ENCODE results near the gene AMPD3.

Gene AMPD3

GRCh38 chr11:10537600-10537999 is 82.5 kb downstream of the AMPD3 start:
- Histone ChIP-seq H3K4me1 (ENCODE audit: control insufficient read depth, insufficient read depth, low read length) (peaks cover 21% of the 10 kb centered on the region), H3K27me3 (ENCODE audit: control insufficient read depth, insufficient read depth, low read length) (no peaks in the 10 kb centered on the region), H3K4me3 (ENCODE audit: low read length) (no peak overlapping the region), H3K9ac (ENCODE audit: low read depth, low read length) (no peak overlapping the region), H3K36me3 (ENCODE audit: insufficient read depth, low read length) (peaks cover 6% of the 10 kb centered on the region), H3K4me2 (ENCODE audit: low read length) (no peak overlapping the region), H3K9me3 (replicated peaks; ENCODE audit: low read length) (no peaks in the 10 kb centered on the region)

DNA sequence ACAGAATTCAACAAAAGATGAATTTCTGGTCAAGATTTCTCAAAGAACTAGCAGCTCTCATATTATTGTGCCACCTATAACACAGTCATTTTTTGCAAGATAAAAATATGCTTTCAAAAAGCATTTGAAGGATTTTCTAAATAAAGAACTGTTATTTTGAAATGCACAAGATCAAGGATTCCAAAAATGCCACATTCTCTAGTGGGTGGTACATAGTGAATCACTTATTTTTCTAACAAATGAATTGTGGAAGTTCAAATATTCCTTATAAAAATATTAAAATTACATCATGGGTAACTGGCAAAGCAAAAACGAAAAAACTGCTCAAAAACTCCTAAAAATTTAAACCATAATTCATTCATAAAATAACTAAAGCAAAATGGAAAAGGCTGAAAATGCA is 83.9 kb downstream of the AMPD3 start:
- no peaks in the 10 kb centered on the region for H3K36me3 ChIP-seq (ENCODE audit: insufficient read depth, low read length)
- no peaks in the 10 kb centered on the region for H3K27me3 ChIP-seq (ENCODE audit: control insufficient read depth, insufficient read depth, low read length)
- H3K9ac ChIP-seq (ENCODE audit: low read depth, low read length): peak overlapping the region; percentile 31
- peaks cover 21% of the 10 kb centered on the region for H3K4me1 ChIP-seq (ENCODE audit: control insufficient read depth, insufficient read depth, low read length)
- peak overlapping the region; percentile 95 for H3K4me2 ChIP-seq (ENCODE audit: low read length)
- H3K4me3 ChIP-seq (ENCODE audit: low read length): peak overlapping the region; percentile 35
- no peaks in the 10 kb centered on the region for H3K9me3 ChIP-seq (replicated peaks; ENCODE audit: low read length)

DNA sequence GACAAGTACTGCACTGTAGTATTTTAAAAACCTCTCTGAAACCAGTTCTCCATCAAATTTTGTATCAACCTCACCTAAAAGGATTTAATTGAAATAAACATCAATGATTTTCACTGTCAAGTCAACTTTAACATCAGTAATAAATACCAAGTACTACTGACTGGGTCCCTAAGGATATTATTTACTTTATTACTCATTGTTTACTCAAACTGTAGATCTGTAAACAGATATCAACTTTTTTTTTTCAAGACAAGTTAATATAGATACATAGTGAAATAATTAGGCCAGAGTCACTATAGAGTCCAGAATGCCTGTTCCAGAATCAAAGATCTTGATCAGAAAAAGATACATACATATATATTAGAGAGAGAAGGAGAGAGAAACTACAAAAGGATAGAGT is 84.3 kb downstream of the AMPD3 start:
- Histone ChIP-seq H3K4me1 (ENCODE audit: control insufficient read depth, insufficient read depth, low read length) (peaks cover 21% of the 10 kb centered on the region), H3K36me3 (ENCODE audit: insufficient read depth, low read length) (no peaks in the 10 kb centered on the region), H3K9ac (ENCODE audit: low read depth, low read length) (peak overlapping the region; percentile 31), H3K9me3 (replicated peaks; ENCODE audit: low read length) (no peaks in the 10 kb centered on the region), H3K4me2 (ENCODE audit: low read length) (peak overlapping the region; percentile 95), H3K4me3 (ENCODE audit: low read length) (peak overlapping the region; percentile 97), H3K27me3 (ENCODE audit: control insufficient read depth, insufficient read depth, low read length) (no peaks in the 10 kb centered on the region)

DNA sequence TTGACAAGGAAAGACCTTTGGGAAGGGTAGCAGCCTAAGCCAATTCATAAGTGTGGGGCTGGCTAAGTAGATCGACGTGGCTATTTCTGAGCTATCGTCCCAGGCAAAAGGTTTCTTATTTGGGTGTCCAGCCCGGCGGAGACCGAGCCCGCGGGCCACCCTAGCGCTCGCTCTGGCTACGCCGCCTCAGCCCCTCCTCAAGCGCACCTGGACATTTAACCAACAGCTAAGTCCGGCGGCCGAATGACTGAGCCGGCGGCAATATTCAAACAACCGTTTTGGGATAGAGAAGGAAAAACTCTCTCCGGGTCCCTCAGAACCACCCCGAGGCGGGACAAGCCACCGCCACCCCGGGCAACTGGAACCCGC is 85.5 kb downstream of the AMPD3 start:
- Histone ChIP-seq H3K27me3 (ENCODE audit: control insufficient read depth, insufficient read depth, low read length) (no peaks in the 10 kb centered on the region), H3K9ac (ENCODE audit: low read depth, low read length) (peak overlapping the region; percentile 97), H3K36me3 (ENCODE audit: insufficient read depth, low read length) (no peaks in the 10 kb centered on the region), H3K4me2 (ENCODE audit: low read length) (peak overlapping the region; percentile 95), H3K4me3 (ENCODE audit: low read length) (peak overlapping the region; percentile 97), H3K9me3 (replicated peaks; ENCODE audit: low read length) (no peaks in the 10 kb centered on the region), H3K4me1 (ENCODE audit: control insufficient read depth, insufficient read depth, low read length) (peaks cover 21% of the 10 kb centered on the region)

- Histone ChIP-seq H3K4me2 (ENCODE audit: low read length) (peak within 1 kb of the TSS; percentile 95), H3K4me3 (ENCODE audit: low read length) (peak within 1 kb of the TSS; percentile 97), H3K27me3 (ENCODE audit: control insufficient read depth, insufficient read depth, low read length) (no peaks in the 10 kb centered on the region), H3K9me3 (replicated peaks; ENCODE audit: low read length) (no peaks in the 10 kb centered on the region), H3K4me1 (ENCODE audit: control insufficient read depth, insufficient read depth, low read length) (peaks cover 20% of the 10 kb centered on the region), H3K36me3 (ENCODE audit: insufficient read depth, low read length) (no peaks in the 10 kb centered on the region), H3K9ac (ENCODE audit: low read depth, low read length) (peak within 1 kb of the TSS; percentile 97)
These were observed 86.0 kb downstream of the AMPD3 start, which contains the start of gene RNF141 for GRCh38 chr11:10540915-10541560. TSS of gene RNF141 (minus strand) at chr11:10541187. CDS start at chr11:10534158, 7,029 bp downstream.

GRCh38 chr11:10541561-10541930 is 86.5 kb downstream of the AMPD3 start:
- no peaks in the 10 kb centered on the region for H3K27me3 ChIP-seq (ENCODE audit: control insufficient read depth, insufficient read depth, low read length)
- no peaks in the 10 kb centered on the region for H3K36me3 ChIP-seq (ENCODE audit: insufficient read depth, low read length)
- H3K9ac ChIP-seq (ENCODE audit: low read depth, low read length): peak overlapping the region; percentile 97
- H3K9me3 ChIP-seq (replicated peaks; ENCODE audit: low read length): no peaks in the 10 kb centered on the region
- H3K4me3 ChIP-seq (ENCODE audit: low read length): peak overlapping the region; percentile 97
- peak overlapping the region; percentile 95 for H3K4me2 ChIP-seq (ENCODE audit: low read length)
- peaks cover 18% of the 10 kb centered on the region for H3K4me1 ChIP-seq (ENCODE audit: control insufficient read depth, insufficient read depth, low read length)

- Histone ChIP-seq H3K27me3 (ENCODE audit: control insufficient read depth, insufficient read depth, low read length) (no peaks in the 10 kb centered on the region), H3K4me2 (ENCODE audit: low read length) (no peak overlapping the region), H3K9ac (ENCODE audit: low read depth, low read length) (no peak overlapping the region), H3K9me3 (replicated peaks; ENCODE audit: low read length) (no peaks in the 10 kb centered on the region), H3K36me3 (ENCODE audit: insufficient read depth, low read length) (no peaks in the 10 kb centered on the region), H3K4me1 (ENCODE audit: control insufficient read depth, insufficient read depth, low read length) (peaks cover 15% of the 10 kb centered on the region), H3K4me3 (ENCODE audit: low read length) (no peak overlapping the region)
These were observed 87.7 kb downstream of the AMPD3 start for GRCh38 chr11:10542776-10543175.

DNA sequence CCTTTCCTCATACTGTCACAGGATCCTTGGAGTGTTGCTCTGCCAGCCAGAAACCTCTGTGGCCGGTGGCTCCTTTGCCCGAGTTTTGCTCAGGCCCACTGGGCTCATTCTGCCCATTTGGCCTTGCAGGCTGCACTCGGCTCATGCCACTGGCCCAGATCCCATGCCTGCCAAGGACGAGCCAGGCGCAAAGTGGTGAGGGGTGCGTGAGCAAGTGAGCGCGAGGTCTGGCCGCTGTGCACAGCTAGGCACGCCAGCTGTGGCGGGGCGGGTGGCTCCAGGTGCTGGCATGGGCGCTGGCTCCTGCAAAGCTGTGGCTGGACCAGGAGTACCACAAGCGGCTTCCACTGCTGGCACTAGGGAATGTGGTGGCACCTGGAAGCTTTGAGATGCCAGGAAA is 88.7 kb downstream of the AMPD3 start:
- no peak overlapping the region for H3K4me3 ChIP-seq (ENCODE audit: low read length)
- H3K27me3 ChIP-seq (ENCODE audit: control insufficient read depth, insufficient read depth, low read length): no peaks in the 10 kb centered on the region
- no peak overlapping the region for H3K9ac ChIP-seq (ENCODE audit: low read depth, low read length)
- H3K4me2 ChIP-seq (ENCODE audit: low read length): no peak overlapping the region
- peaks cover 5% of the 10 kb centered on the region for H3K4me1 ChIP-seq (ENCODE audit: control insufficient read depth, insufficient read depth, low read length)
- no peaks in the 10 kb centered on the region for H3K9me3 ChIP-seq (replicated peaks; ENCODE audit: low read length)
- no peaks in the 10 kb centered on the region for H3K36me3 ChIP-seq (ENCODE audit: insufficient read depth, low read length)

- Histone ChIP-seq H3K4me3 (ENCODE audit: low read length) (no peak overlapping the region), H3K9me3 (replicated peaks; ENCODE audit: low read length) (no peaks in the 10 kb centered on the region), H3K4me2 (ENCODE audit: low read length) (no peak overlapping the region), H3K4me1 (ENCODE audit: control insufficient read depth, insufficient read depth, low read length) (no peaks in the 10 kb centered on the region), H3K27me3 (ENCODE audit: control insufficient read depth, insufficient read depth, low read length) (no peaks in the 10 kb centered on the region), H3K9ac (ENCODE audit: low read depth, low read length) (no peak overlapping the region), H3K36me3 (ENCODE audit: insufficient read depth, low read length) (no peaks in the 10 kb centered on the region)
These were observed 89.7 kb downstream of the AMPD3 start for GRCh38 chr11:10544491-10545465.

DNA sequence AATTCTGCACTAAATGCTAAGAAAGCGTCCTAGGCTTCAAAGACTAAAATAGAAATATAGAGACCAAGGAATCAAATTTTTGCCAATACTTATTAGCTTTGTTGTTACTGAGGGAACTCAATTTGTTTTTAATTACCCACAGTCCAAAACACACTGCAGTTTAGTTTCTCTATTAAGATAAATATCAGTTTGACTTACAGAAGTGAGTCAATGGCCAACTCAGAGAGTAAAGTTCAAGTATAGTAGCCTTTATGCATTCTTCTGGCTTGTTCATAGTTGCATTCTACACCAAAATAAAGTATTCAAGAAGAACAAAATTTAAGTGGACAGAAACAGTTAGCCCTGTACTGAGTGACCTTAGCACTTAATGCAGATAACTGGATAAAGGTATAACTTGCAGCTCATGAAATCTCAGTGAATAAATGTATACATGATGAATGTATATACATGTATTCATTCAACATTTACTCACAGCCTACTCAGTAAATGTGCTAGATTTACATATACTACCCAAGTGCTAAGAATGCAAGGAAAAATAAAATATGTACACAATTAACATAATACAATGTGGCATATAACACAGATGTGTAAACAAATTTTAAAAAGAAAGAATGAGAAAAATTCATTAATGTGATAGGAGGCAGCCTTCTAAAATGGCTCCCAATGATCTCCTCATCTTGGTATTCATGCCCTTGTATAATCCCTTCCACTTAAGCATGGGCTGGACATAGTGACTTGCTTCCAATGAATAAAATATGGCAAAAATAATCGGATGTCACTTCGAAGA is 95.6 kb downstream of the AMPD3 start:
- H3K4me2 ChIP-seq (ENCODE audit: low read length): peak overlapping the region; percentile 41
- no peak overlapping the region for H3K9ac ChIP-seq (ENCODE audit: low read depth, low read length)

GRCh38 chr11:10551290-10551592 is 96.2 kb downstream of the AMPD3 start:
- no peak overlapping the region for H3K4me3 ChIP-seq (ENCODE audit: low read length)
- H3K9me3 ChIP-seq (replicated peaks; ENCODE audit: low read length): no peaks in the 10 kb centered on the region
- H3K4me1 ChIP-seq (ENCODE audit: control insufficient read depth, insufficient read depth, low read length): peaks cover 10% of the 10 kb centered on the region
- H3K36me3 ChIP-seq (ENCODE audit: insufficient read depth, low read length): no peaks in the 10 kb centered on the region
- no peak overlapping the region for H3K9ac ChIP-seq (ENCODE audit: low read depth, low read length)
- H3K27me3 ChIP-seq (ENCODE audit: control insufficient read depth, insufficient read depth, low read length): no peaks in the 10 kb centered on the region
- H3K4me2 ChIP-seq (ENCODE audit: low read length): no peak overlapping the region

More for the DNA sequence above, 95.6 kb downstream of the AMPD3 start:
- no peak overlapping the region for H3K4me3 ChIP-seq (ENCODE audit: low read length)
- no peaks in the 10 kb centered on the region for H3K36me3 ChIP-seq (ENCODE audit: insufficient read depth, low read length)
- H3K9me3 ChIP-seq (replicated peaks; ENCODE audit: low read length): no peaks in the 10 kb centered on the region
- H3K4me1 ChIP-seq (ENCODE audit: control insufficient read depth, insufficient read depth, low read length): peaks cover 10% of the 10 kb centered on the region
- H3K27me3 ChIP-seq (ENCODE audit: control insufficient read depth, insufficient read depth, low read length): no peaks in the 10 kb centered on the region

Measured in skeletal muscle satellite cell (primary cell).